Inflammatory macrophage treated with lipopolysaccharide for 1 hour (primary cell): ENCODE data around the gene HOXD11.

Experiments used
- DNase-seq, 2 donors: peaks; one replicate each; pipeline ENCODE4 v3.0.0-alpha.2; 2020 to 2022

HOXD11 gene

GRCh38 chr2:176109192-176109901 lies 2.3 kb downstream of the HOXD11 start:
- DNase-seq: no peak

- no peak for DNase-seq
These were observed 2.9 kb downstream of the HOXD11 start for GRCh38 chr2:176109946-176110345.

- DNase-seq: no peak
These were observed 3.6 kb downstream of the HOXD11 start for GRCh38 chr2:176110415-176111308.

GRCh38 chr2:176111309-176111663 lies 4.2 kb downstream of the HOXD11 start:
- DNase-seq: peak in 1 of 2 donors; percentile 22

GRCh38 chr2:176111846-176112374 lies 4.8 kb downstream of the HOXD11 start:
- DNase-seq: no peak

- no peak for DNase-seq
These were observed 5.6 kb downstream of the HOXD11 start for GRCh38 chr2:176112375-176113302.

GRCh38 chr2:176114120-176114929 lies 7.2 kb downstream of the HOXD11 start:
- no peak for DNase-seq

GRCh38 chr2:176114930-176115625 lies 8.0 kb downstream of the HOXD11 start:
- DNase-seq: no peak

GRCh38 chr2:176115883-176116813 lies 9.1 kb downstream of the HOXD11 start, which contains the start of gene HOXD10:
Gene HOXD10, plus strand, starts transcription at chr2:176116778. Its CDS starts 56 bp downstream, at chr2:176116834.
- DNase-seq: no peak

- DNase-seq: no peak
These were observed 10.2 kb downstream of the HOXD11 start for GRCh38 chr2:176117162-176117822.

- no peak for DNase-seq
These were observed 10.8 kb downstream of the HOXD11 start for GRCh38 chr2:176117823-176118371.

- DNase-seq: no peak
These were observed 11.7 kb downstream of the HOXD11 start for GRCh38 chr2:176118601-176119339.

- DNase-seq: no peak
These were observed 13.5 kb downstream of the HOXD11 start for GRCh38 chr2:176120364-176121189.

- no peak for DNase-seq
These were observed 14.3 kb downstream of the HOXD11 start for GRCh38 chr2:176121190-176122051.

- no peak for DNase-seq
These were observed 15.1 kb downstream of the HOXD11 start for GRCh38 chr2:176122052-176122682.
